HG03139 (cell line): ENCODE data around the gene BRSK2.

ENCODE experiments used
- ATAC-seq: cut with Tn5 transposase; IDR thresholded peaks from one replicate; pipeline ENCODE4 v1.9.1; 2021; ENCODE audit not compliant: unreplicated experiment

Gene BRSK2

GRCh38 chr11:1496091-1496760, 106.5 kb downstream of the BRSK2 start:
- ATAC-seq = no peak

DNA sequence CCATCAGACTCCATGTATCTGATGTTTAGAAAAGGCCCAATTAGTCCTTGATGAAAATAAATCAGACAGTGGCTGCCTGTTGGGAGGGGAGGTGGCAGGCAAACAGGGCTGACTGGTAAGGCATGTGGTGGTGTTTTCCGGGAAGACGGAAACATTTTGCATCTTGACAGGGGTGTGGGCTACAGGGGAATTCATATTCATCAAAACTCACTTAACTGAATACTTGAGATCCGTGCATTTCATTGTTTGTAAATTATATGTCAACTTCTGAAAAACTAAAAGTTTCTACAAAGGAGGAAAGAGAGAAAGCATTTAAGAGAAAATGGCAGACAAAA, 107.0 kb downstream of the BRSK2 start:
- ATAC-seq = no peak

GRCh38 chr11:1497600-1497999, 107.9 kb downstream of the BRSK2 start:
- no peak for ATAC-seq

GRCh38 chr11:1498262-1498661, 108.5 kb downstream of the BRSK2 start:
- no peak for ATAC-seq

- ATAC-seq = no peak
Measured at GRCh38 chr11:1499261-1499890, 109.6 kb downstream of the BRSK2 start.

- ATAC-seq = no peak
Measured at GRCh38 chr11:1499899-1500298, 110.2 kb downstream of the BRSK2 start.

GRCh38 chr11:1500466-1501420, 111.0 kb downstream of the BRSK2 start:
- ATAC-seq = no peak

DNA sequence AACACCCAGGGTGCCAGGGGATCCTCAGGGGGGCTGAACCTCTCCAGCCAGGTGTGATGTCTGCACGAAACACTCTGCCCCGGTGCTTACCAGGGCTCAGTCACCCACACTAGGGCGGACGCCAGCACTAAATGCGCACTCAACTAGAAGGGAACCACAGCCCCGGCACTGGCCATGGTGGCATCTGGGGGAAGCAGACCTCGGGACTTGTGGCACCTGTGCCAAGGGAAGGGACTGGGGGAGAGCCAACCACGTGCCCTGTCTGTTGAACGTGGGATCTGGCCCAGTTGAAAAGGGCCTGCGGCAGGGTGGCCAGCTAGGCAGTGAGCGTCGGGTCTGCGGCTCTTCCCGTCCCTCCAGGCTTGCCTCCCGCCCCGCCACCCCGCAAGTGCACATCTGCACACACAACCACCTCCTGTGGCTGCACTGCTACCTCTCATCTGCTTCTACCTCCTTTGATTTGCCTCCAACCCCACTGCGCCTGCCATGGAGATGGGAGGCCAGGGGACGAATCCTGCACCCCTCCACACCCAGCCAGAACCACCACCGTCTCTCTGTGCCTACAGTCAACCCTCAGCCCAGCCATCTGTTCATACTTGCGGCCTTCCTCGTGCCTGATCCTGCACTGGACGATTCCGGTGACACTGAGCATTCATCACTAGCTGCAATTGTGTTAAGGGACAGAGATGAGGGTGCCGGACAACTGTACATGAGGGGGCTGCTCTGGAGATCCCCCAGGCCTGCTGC, 111.9 kb downstream of the BRSK2 start:
- no peak for ATAC-seq

- ATAC-seq = no peak
Measured at GRCh38 chr11:1502168-1502953, 112.6 kb downstream of the BRSK2 start.

- ATAC-seq = no peak
Measured at GRCh38 chr11:1502954-1503707, 113.4 kb downstream of the BRSK2 start.

DNA sequence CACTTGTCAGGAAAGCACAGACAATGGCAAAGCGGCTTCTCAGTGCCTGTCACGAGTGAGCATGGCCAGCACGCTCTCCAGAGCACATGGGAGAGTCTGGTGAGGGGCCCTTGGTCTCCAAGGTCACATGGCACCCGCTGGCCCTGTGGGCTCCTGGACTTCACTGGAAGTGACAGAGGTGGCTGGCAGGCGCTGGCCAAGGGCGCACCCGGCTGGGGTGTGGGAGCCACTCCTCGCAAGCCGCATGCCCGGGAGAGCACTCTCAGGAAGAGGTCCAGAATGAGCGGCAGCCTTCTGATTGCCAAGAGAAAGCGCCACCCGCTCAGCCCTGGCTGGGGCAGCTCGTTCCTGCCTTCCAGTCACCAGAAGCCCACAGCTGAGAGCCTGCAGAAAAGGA, 114.0 kb downstream of the BRSK2 start:
- ATAC-seq = no peak

DNA sequence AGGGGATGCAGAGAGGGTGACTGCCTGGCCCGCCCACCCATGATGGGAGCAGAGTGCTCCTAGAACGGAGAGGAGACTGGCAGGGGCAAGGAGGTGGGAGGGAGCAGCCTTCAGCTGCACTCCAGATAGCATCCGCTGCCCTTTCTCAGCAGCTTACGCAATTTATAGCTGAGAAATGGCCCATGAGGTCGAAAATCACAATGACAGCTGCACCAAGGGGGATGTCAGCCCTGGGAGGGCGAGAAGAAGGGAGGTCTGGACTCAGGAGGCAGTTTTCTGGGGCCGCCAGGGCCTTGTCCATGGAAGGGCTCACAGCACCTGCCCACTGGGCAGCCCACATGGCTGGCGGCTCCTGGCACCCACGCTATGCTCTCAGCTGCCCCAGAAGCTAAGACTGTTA, 114.4 kb downstream of the BRSK2 start:
- ATAC-seq = no peak

DNA sequence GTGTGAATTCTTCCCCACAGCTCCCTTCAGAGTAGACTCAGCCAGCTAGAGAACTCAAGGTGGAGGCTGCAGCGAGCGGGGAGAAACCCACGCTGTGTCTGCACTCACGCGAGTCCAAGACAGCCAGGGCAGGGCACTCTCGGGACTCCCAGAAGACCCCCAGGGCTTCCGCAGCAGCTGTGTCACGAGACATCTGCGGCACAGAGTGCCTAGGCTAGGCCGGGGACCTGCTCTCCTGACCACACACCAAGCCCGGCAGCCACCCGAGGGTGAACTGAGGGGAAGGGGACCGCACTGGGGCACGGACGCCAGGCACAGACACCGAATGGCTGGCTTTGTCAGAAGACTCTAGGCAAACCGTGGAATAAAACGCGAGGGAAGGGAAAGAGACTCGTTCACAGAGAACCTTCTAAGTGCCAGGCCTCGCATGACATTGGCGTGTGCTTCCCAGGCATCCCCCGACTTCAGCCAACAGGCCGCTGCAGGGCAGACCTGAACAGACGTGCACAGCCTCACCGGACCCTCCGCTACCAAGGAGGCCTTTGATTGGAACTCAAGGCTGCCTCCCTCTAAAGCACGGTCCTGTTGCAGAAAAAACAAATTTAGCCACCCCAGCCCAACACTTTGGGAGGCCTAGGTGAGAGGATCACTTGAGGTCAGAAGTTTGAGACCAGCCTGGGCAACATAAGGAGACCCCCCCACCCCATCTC, 115.0 kb downstream of the BRSK2 start:
- no peak for ATAC-seq

DNA sequence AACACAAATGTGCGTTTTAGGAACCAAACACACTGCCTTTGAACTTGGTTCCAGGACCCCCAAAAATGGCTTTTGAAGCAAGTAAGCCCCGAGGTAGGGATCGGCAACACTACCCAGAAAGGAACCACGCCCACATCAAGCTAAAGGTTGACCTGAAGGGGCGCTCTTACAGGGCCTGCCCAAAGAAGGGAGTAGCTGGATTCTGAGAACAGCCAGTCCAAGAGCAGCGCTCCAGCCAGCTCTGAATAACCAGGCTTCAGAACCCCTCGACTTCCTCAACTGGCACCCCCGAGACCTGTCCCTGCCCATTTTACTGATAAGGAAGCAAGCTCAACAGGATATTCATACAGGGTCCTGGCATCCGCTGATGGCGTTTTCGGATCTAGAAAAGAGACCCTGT, 115.7 kb downstream of the BRSK2 start:
- ATAC-seq = no peak

DNA sequence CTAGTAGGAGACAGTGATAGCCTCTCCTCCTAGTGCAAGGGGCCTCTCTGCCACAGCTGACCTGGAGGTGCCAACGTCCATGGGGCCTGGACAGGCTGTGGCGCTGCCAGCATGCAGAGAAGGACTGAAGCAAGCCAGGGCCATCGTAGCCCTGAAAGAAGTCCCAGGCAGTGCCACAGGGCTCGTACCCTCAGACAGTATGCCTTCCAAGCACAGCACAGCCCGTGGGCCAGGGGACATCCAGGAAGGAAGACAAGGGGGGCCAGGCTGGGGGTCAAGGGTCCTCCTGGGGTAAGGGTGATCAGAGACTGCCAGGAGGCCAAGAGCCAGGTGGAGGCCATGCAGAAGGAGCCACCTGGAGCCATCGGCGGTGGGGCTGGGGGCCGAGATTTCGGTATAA, 117.2 kb downstream of the BRSK2 start:
- no peak for ATAC-seq

- ATAC-seq = no peak
Measured at GRCh38 chr11:1507381-1508140, 117.8 kb downstream of the BRSK2 start.

GRCh38 chr11:1508491-1508891, 118.8 kb downstream of the BRSK2 start:
- ATAC-seq = no peak

DNA sequence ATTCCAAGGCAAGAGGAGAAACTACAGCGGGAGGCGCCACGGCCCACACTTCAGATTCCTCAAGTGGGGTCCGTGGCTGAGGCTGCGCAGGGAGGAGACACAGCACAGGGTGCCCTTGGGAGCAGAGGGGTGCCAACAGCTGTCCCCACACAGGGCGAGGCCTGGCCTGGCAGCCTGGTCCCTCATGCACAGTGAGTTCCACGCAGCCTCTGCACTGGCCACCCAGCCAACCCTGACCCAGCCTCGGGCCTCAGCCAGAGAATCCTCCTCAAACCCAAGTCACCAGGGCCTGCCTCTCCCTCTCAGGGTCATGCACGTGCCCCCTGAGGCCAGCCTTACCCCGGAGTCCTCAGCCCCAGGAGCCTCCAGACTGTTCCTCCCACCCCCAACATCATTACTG, 119.3 kb downstream of the BRSK2 start:
- no peak for ATAC-seq
